Transverse colon (tissue), 4 donors: ENCODE results near the gene LRRC8D. TPM values are rescaled to one million over a fixed set of nuclear protein-coding genes. Genes with fewer than 3 reads are reported as not detected.

Source experiments
- DNase-seq: peaks from one replicate; pipeline ENCODE4 v3.0.0-alpha.2; 2019
- H3K27ac ChIP-seq, 4 donors: fragments of 200-600 bp; sonication (generic); 2 replicates each; pipeline ENCODE4 v1.5.1; 2016 to 2018; ENCODE audit warnings: inconsistent platforms in 4 of 4
- H3K27me3 ChIP-seq: fragments of 200-600 bp; sonication (generic); 2 replicates; pipeline ENCODE4 v1.5.1; 2017; ENCODE audit warnings: inconsistent platforms
- H3K36me3 ChIP-seq, 4 donors: fragments of 200-600 bp; sonication (generic); 2 replicates each; pipeline ENCODE4 v1.5.1; 2017 to 2019; ENCODE audit warnings: inconsistent platforms in 4 of 4
- H3K4me1 ChIP-seq, 4 donors: fragments of 200-600 bp; sonication (generic); 2 replicates each; pipeline ENCODE4 v1.5.1; 2017 to 2020; ENCODE audit warnings: inconsistent platforms in 4 of 4
- H3K4me3 ChIP-seq, 4 donors: fragments of 200-600 bp; sonication (generic); 1 replicate in 1 of 4; 2 replicates in 3 of 4; pipeline versions ENCODE4 v1.5.1 to v1.6.1; 2017 to 2019; ENCODE audit warnings: inconsistent platforms in 4 of 4
- H3K9me3 ChIP-seq, 2 donors: fragments of 200-600 bp; sonication (generic); 2 replicates each; pipeline ENCODE4 v1.5.1; 2017 to 2019; ENCODE audit warnings: inconsistent platforms in 2 of 2
- CTCF ChIP-seq, 5 experiments: fragments of 200-600 bp in 3 of 5; fragments of 450-650 bp in 2 of 5; sonication (generic) in 3 of 5; IDR thresholded peaks; 1 replicate in 2 of 5; 2 replicates in 3 of 5; pipeline ENCODE4 v1.5.1; 2016 to 2017; ENCODE audit warnings: antibody characterized with exemption in 5 of 5, inconsistent platforms in 3 of 5, mild to moderate bottlenecking in 2 of 5, moderate library complexity in 1 of 5
- EP300 ChIP-seq: sonication (generic); formaldehyde crosslinking; IDR thresholded peaks from one replicate; pipeline ENCODE4 v1.6.1; 2017; ENCODE audit warnings: antibody characterized with exemption, low read depth
- POLR2A ChIP-seq: fragments of 450-650 bp; IDR thresholded peaks from one replicate; pipeline ENCODE4 v1.6.1; 2016; ENCODE audit warnings: antibody characterized with exemption, mild to moderate bottlenecking, moderate library complexity
- POLR2AphosphoS5 ChIP-seq, 3 donors: sonication (generic); formaldehyde crosslinking; IDR thresholded peaks; one replicate each; pipeline ENCODE4 v1.6.1; 2016; ENCODE audit warnings: antibody characterized with exemption in 3 of 3
- WGBS, 2 donors: methylation state at CpG; one replicate each; pipeline ENCODE4 v1.1.5; 2018; ENCODE audit warnings: low coverage in 1 of 2; 5-methylcytosine and 5-hydroxymethylcytosine counted together
- in situ Hi-C, 4 donors: fragments of 200-750 bp; cut with MboI; loops; one replicate each; pipeline versions ENCODE4 v1.15.0 to v1.15.1; 2017; ENCODE audit warnings: low sequenced_read_pairs in 3 of 4, low pct_ligation_motif_present in 1 of 4, low pct_unique_long_range_greater_than_20kb in 1 of 4
- intact Hi-C: fragments of 100-400 bp; cut with DNase I; formaldehyde crosslinking; loops from one replicate; pipeline ENCODE4 v1.15.1; 2023; ENCODE audit warnings: low total_unique reads
- total RNA-seq, 4 donors: library from RNA; depleted of rRNA; stranded (reverse); fragments of >200 nt; gene quantifications; one replicate each; pipeline ENCODE4 v1.1.0, GENCODE V29; 2016

LRRC8D gene
- total RNA-seq, 4 donors from 2014 or later = 8.2 to 81.5 (median 52.4) TPM

DNA sequence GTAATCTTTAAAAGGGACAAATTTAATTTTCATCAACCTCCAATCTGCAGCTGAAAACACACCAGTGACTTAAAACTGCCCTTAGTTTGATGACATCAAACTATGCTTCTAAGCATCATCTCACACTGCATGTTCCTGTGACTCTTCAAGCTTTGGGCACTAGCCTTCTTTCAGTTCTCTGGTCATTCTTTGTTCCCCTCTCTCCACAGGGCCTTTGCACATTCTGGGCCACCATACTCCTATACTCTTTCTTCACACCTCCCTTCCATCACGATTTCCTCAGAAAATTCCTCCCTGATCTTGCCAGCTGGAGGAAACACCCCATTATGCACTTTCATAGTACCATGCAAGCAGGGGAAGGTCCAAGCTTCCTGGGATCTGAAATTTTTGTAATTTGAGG lies 96.5 kb downstream of the LRRC8D start:
- Histone ChIP-seq H3K9me3 (no peaks in the 10 kb centered on the region), H3K4me1 (no peaks in the 10 kb centered on the region), H3K27me3 (no peaks in the 10 kb centered on the region), H3K4me3 (no peak overlapping the region), H3K27ac (no peak overlapping the region), H3K36me3 (no peaks in the 10 kb centered on the region)
- intact Hi-C loops (no loop called here), in situ Hi-C loops (no loop called here)
- no peak for TF ChIP-seq POLR2A
- no peak for TF ChIP-seq POLR2AphosphoS5 (IDR thresholded peaks at IDR 0.05)
- TF ChIP-seq CTCF (IDR thresholded peaks at IDR 0.05) = no peak
- TF ChIP-seq EP300 = no peak
- WGBS, 2 donors = 85 to 100% methylated on average over 1 of the region's 1 CpG
- DNase-seq = no peak

- Histone ChIP-seq H3K4me1 (no peaks in the 10 kb centered on the region), H3K9me3 (no peaks in the 10 kb centered on the region), H3K27me3 (no peaks in the 10 kb centered on the region), H3K27ac (no peak overlapping the region), H3K36me3 (no peaks in the 10 kb centered on the region), H3K4me3 (no peak overlapping the region)
- WGBS, 2 donors = 80 to 92% methylated on average over 1 to 2 of the region's 2 CpGs
- intact Hi-C loops (no loop called here), in situ Hi-C loops (no loop called here)
- DNase-seq = no peak
- no peak for TF ChIP-seq POLR2A
- TF ChIP-seq EP300 = no peak
- TF ChIP-seq CTCF (IDR thresholded peaks at IDR 0.05) = no peak
- TF ChIP-seq POLR2AphosphoS5 (IDR thresholded peaks at IDR 0.05) = no peak
Measured at GRCh38 chr1:89918127-89918793, 97.4 kb downstream of the LRRC8D start.

- intact Hi-C loops = no loop called here
- Histone ChIP-seq H3K4me3 (no peak overlapping the region), H3K27ac (no peak overlapping the region), H3K9me3 (no peaks in the 10 kb centered on the region), H3K36me3 (peaks cover 0 to 4% (median 0%) of the 10 kb centered on the region in 4 donors), H3K4me1 (no peaks in the 10 kb centered on the region), H3K27me3 (no peaks in the 10 kb centered on the region)
- 83 to 92% methylated on average over 1 of the region's 1 CpG for WGBS, 2 donors
- no peak for DNase-seq
- TF ChIP-seq POLR2AphosphoS5 (IDR thresholded peaks at IDR 0.05) (no peak), CTCF (IDR thresholded peaks at IDR 0.05) (no peak), EP300 (no peak), POLR2A (no peak)
- in situ Hi-C loops = no loop called here
Measured at GRCh38 chr1:89918794-89919155, 97.9 kb downstream of the LRRC8D start.

- DNase-seq = no peak
- Histone ChIP-seq H3K9me3 (no peaks in the 10 kb centered on the region), H3K36me3 (peaks cover 0 to 4% (median 0%) of the 10 kb centered on the region in 4 donors), H3K4me3 (no peak overlapping the region), H3K4me1 (no peaks in the 10 kb centered on the region), H3K27ac (no peak overlapping the region), H3K27me3 (no peaks in the 10 kb centered on the region)
- in situ Hi-C loops (no loop called here), intact Hi-C loops (no loop called here)
- TF ChIP-seq POLR2A (no peak), EP300 (no peak), POLR2AphosphoS5 (IDR thresholded peaks at IDR 0.05) (no peak), CTCF (IDR thresholded peaks at IDR 0.05) (no peak)
Measured at GRCh38 chr1:89919174-89919573, 98.3 kb downstream of the LRRC8D start.
